ENCODE measurements around the gene LY86. TPM values are rescaled to one million over a fixed set of nuclear protein-coding genes. Genes with fewer than 3 reads are reported as not detected.

The LY86 gene
- total and polyA plus RNA-seq, 10 of the 15 experiments (the other 5 are each of a cell fraction or from before 2014, with no cell fraction given), result 68.2 to 457 (median 128) TPM

GRCh38 chr6:6699741-6700367, 111.3 kb downstream of the LY86 start:
- no peaks in the 10 kb centered on the region for H3K36me3 ChIP-seq (ENCODE audit: control insufficient read depth in 2 of 2, insufficient read depth in 2 of 2, low read length in 1 of 2)
- H3K27ac ChIP-seq (ENCODE audit: control insufficient read depth, insufficient read depth), result no peak overlapping the region
- no peak overlapping the region for H3K4me2 ChIP-seq (ENCODE audit: control insufficient read depth, insufficient read depth)
- ChIA-PET POLR2A (interaction anchor here (0.6 kb wide), 1 partner anchor 42 kb away, joined by 3 read pairs; no protein-coding TSS in a partner anchor), CTCF (interaction anchor here (0.8 to 2.8 kb wide), 6 partner anchors 13 to 141 kb away, joined by 3 to 9 read pairs (median 4); no protein-coding TSS in a partner anchor), SMC1A (ENCODE audit: uncharacterized antibody, unreplicated experiment) (interaction anchor here (1.4 to 1.8 kb wide), 2 partner anchors 18 to 23 kb away, joined by 3 to 5 read pairs; no protein-coding TSS in a partner anchor), RAD21 (ENCODE audit: unreplicated experiment) (no interaction called here)
- no peaks in the 10 kb centered on the region for H3K4me1 ChIP-seq (ENCODE audit: control insufficient read depth, insufficient read depth, low read length)
- H3K9me3 ChIP-seq (replicated peaks; ENCODE audit: control insufficient read depth, insufficient read depth, low read length), result no peaks in the 10 kb centered on the region
- no peak overlapping the region for H3K9ac ChIP-seq (ENCODE audit: control insufficient read depth, insufficient read depth, low read length)
- no peak for FAIRE-seq
- no peak for DNase-seq (ENCODE audit: low read depth, low spot score)
- TF ChIP-seq JUNB (IDR thresholded peaks at IDR 0.05), result no peak
- peak; percentile 31; the same call in 1 of the 2 replicates for TF ChIP-seq RAD21 (IDR thresholded peaks at IDR 0.05; ENCODE audit: insufficient read depth, low read depth, low read length)
- peak; percentile 54; the same call in 1 of the 2 replicates for TF ChIP-seq ATF2 (IDR thresholded peaks at IDR 0.05; ENCODE audit: low read length)
- H3K4me3 ChIP-seq, result no peak overlapping the region
- H3K79me2 ChIP-seq (ENCODE audit: control insufficient read depth, insufficient read depth, low read length), result no peaks in the 10 kb centered on the region
- BruUV-seq (replicated peaks), result no TSS peak
- H3K27me3 ChIP-seq (replicated peaks in 1 of 2; ENCODE audit: control insufficient read depth in 2 of 2, insufficient read depth in 2 of 2, low read length in 1 of 2), result no peaks in the 10 kb centered on the region; a peak in 1 of 4 replicates
- no peak; the same call in 1 of the 3 replicates for ATAC-seq
- in situ Hi-C loops (cut with MboI), result no loop called here
- no peak overlapping the region for H2AFZ ChIP-seq (ENCODE audit: control insufficient read depth, low read depth, low read length)
- H4K20me1 ChIP-seq (ENCODE audit: control insufficient read depth, insufficient read depth), result no peaks in the 10 kb centered on the region
- 58% methylated on average over 11 of the region's 11 CpGs for whole genome bisulfite sequencing (ENCODE audit: insufficient coverage, insufficient replicate concordance, low lambda C conversion rate, missing lambda C conversion rate)
- intact Hi-C loops (cut with micrococcal nuclease; ENCODE audit: unreplicated experiment), result no loop called here

All from GM12878 (cell line).